Neuron (in vitro differentiated cells): ENCODE data around the gene XPC.

Experiments used
- H2AFZ ChIP-seq: one replicate; pipeline ENCODE4 v1.6.1; 2013; ENCODE audit warnings: low read depth, mild to moderate bottlenecking, inconsistent platforms, low read length, moderate library complexity
- H3K27me3 ChIP-seq: one replicate; pipeline ENCODE4 v1.6.1; 2013; ENCODE audit warnings: low read length; ENCODE audit not compliant: insufficient read depth
- H3K36me3 ChIP-seq: one replicate; pipeline ENCODE4 v1.6.1; 2013; ENCODE audit warnings: low read length; ENCODE audit not compliant: insufficient read depth
- H3K4me1 ChIP-seq: one replicate; pipeline ENCODE4 v1.6.1; 2013; ENCODE audit warnings: low read length; ENCODE audit not compliant: insufficient read depth
- H3K4me3 ChIP-seq: 2 replicates; pipeline ENCODE4 v1.5.1; 2013; ENCODE audit warnings: mild to moderate bottlenecking, low read length, moderate library complexity
- H3K9me3 ChIP-seq: one replicate; pipeline ENCODE4 v1.6.1; 2013; ENCODE audit warnings: low read length

Gene XPC

GRCh38 chr3:14213066-14213774, 34.8 kb upstream of the XPC start:
- H3K27me3 ChIP-seq: no peaks in the 10 kb centered on the region

DNA sequence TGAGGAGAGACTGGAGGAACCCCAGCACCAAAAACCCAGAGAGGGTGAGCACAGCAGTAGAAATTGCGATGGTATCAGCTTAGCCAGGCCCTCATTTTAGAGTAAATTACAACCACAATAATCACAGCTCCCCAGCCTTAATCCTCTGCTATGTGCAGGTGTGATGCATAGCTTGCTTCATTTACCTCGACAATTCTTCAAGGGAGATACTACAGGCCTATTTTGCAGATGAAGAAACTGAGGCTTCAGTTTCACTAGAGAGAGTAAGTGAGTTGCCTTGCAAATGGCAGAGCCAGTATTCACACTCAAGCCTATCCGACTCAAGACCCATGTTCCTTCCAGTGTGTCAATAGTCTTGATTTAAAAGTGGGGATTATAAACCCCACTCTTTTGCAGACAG, 33.6 kb upstream of the XPC start:
- H2AFZ ChIP-seq: no peak overlapping the region
- no peaks in the 10 kb centered on the region for H3K36me3 ChIP-seq
- H3K9me3 ChIP-seq: no peaks in the 10 kb centered on the region
- no peaks in the 10 kb centered on the region for H3K27me3 ChIP-seq
- peaks cover 13% of the 10 kb centered on the region for H3K4me1 ChIP-seq
- H3K4me3 ChIP-seq: no peak overlapping the region

More at GRCh38 chr3:14213066-14213774, 34.8 kb upstream of the XPC start:
- no peak overlapping the region for H3K4me3 ChIP-seq
- peaks cover 13% of the 10 kb centered on the region for H3K4me1 ChIP-seq
- no peaks in the 10 kb centered on the region for H3K36me3 ChIP-seq
- H2AFZ ChIP-seq: no peak overlapping the region
- H3K9me3 ChIP-seq: no peaks in the 10 kb centered on the region

GRCh38 chr3:14211621-14212020, 33.2 kb upstream of the XPC start:
- Histone ChIP-seq H3K36me3 (no peaks in the 10 kb centered on the region), H3K9me3 (no peaks in the 10 kb centered on the region), H3K4me3 (no peak overlapping the region)

DNA sequence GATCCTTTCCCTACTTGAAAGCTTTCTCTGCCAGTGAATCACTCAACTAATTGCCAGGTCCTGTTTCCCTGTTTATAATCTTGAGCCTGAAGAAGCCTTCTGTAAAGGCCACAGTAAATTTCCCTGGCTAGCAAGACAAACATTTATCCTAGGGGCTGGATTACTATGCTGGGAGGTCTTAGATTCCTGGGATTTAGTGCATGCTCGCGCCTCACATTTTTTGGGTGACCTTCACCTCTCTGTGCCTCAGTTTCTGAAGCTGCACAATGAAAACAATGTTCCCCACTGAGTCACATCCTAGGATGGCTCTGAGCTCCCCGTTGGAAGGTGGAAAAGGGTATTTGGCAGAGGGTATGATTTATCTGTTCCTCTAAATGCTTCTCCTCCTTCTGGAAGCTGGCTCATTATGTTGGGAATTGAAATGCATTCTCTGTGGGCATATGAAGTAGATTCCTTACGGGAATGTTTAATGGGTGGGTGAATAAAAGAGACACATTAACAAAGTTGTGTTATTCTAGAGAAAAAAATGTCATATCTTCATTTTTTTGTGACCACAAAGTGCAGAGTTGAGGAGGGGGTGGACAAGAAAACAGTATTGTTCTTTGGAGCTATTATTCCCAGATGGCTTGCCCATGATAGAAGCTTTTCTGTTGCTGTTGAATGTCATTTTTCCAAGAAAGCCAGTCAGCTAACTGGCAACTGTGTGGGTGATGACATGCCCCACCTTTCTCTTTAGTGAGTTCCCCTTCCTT, 32.6 kb upstream of the XPC start:
- Histone ChIP-seq H3K4me1 (peaks cover 13% of the 10 kb centered on the region), H2AFZ (no peak overlapping the region), H3K4me3 (no peak overlapping the region), H3K27me3 (no peaks in the 10 kb centered on the region), H3K9me3 (no peaks in the 10 kb centered on the region), H3K36me3 (no peaks in the 10 kb centered on the region)

More at GRCh38 chr3:14211621-14212020, 33.2 kb upstream of the XPC start:
- Histone ChIP-seq H2AFZ (no peak overlapping the region), H3K4me1 (peaks cover 13% of the 10 kb centered on the region), H3K27me3 (no peaks in the 10 kb centered on the region)

DNA sequence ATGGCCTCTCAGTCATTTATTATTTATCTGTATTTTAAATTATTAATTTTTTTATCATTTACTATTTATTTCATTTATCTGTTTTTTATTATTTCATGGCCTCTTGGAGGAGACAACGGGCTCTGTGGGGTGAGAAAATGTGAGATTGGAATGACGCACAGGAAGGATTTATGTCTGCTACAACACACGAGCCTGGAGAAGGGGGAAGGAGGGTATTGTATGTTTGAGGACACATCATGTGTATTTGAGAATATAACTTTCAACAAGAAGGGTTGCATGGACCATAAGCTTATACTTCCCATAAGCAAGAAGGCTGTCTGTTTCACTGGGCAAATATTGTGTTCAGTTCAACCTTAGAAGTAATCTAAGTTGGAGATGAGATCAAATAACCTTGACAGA, 31.9 kb upstream of the XPC start:
- no peaks in the 10 kb centered on the region for H3K9me3 ChIP-seq
- H3K27me3 ChIP-seq: no peaks in the 10 kb centered on the region
- H2AFZ ChIP-seq: no peak overlapping the region
- no peaks in the 10 kb centered on the region for H3K36me3 ChIP-seq
- peaks cover 13% of the 10 kb centered on the region for H3K4me1 ChIP-seq
- H3K4me3 ChIP-seq: no peak overlapping the region

DNA sequence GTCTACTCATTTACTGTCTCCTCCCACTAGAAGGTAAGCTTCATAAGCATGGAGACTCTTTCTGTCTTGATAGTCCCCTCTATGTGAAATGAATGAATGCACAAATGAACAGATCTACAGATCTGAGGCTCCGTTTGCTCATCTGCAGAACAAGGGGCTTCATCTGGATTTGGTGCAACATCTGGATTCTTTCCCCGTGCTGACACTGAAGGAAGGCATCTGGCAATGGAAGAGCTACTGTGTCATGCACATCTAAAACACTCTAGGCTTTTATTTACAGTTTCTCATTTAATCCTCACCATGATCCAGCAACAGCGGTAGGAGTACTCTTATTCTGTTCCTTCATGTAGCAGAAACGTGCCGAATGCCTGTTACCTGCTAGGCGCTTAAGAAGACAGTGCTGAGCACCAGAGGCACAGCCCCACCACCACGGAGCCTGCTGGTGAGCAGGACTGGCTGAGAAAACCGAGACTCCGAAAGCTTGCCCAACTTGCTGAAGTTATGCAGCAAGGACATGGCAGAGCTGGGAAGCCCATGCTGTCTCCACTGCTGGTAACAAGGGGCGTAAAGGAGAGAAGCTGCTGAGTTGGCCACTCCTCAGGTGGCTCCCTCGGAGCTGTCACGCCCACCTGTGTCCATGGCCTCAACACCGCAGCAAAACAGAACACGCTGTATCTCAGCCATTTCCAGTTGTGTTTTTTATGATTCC, 31.3 kb upstream of the XPC start:
- Histone ChIP-seq H3K4me1 (peaks cover 13% of the 10 kb centered on the region), H2AFZ (no peak overlapping the region), H3K36me3 (no peaks in the 10 kb centered on the region), H3K9me3 (no peaks in the 10 kb centered on the region), H3K4me3 (no peak overlapping the region), H3K27me3 (no peaks in the 10 kb centered on the region)

GRCh38 chr3:14208977-14209394, 30.6 kb upstream of the XPC start:
- Histone ChIP-seq H3K36me3 (no peaks in the 10 kb centered on the region), H2AFZ (no peak overlapping the region), H3K27me3 (no peaks in the 10 kb centered on the region), H3K4me1 (peaks cover 13% of the 10 kb centered on the region), H3K4me3 (no peak overlapping the region), H3K9me3 (no peaks in the 10 kb centered on the region)

- no peaks in the 10 kb centered on the region for H3K9me3 ChIP-seq
- H3K4me1 ChIP-seq: peaks cover 13% of the 10 kb centered on the region
- no peak overlapping the region for H3K4me3 ChIP-seq
- no peaks in the 10 kb centered on the region for H3K36me3 ChIP-seq
- no peak overlapping the region for H2AFZ ChIP-seq
- H3K27me3 ChIP-seq: no peaks in the 10 kb centered on the region
Measured at GRCh38 chr3:14208168-14208567, 29.8 kb upstream of the XPC start.

- no peaks in the 10 kb centered on the region for H3K9me3 ChIP-seq
- H3K27me3 ChIP-seq: no peaks in the 10 kb centered on the region
- H3K4me1 ChIP-seq: peaks cover 10% of the 10 kb centered on the region
- no peak overlapping the region for H2AFZ ChIP-seq
- H3K4me3 ChIP-seq: no peak overlapping the region
- no peaks in the 10 kb centered on the region for H3K36me3 ChIP-seq
Measured at GRCh38 chr3:14206548-14207177, 28.3 kb upstream of the XPC start.

DNA sequence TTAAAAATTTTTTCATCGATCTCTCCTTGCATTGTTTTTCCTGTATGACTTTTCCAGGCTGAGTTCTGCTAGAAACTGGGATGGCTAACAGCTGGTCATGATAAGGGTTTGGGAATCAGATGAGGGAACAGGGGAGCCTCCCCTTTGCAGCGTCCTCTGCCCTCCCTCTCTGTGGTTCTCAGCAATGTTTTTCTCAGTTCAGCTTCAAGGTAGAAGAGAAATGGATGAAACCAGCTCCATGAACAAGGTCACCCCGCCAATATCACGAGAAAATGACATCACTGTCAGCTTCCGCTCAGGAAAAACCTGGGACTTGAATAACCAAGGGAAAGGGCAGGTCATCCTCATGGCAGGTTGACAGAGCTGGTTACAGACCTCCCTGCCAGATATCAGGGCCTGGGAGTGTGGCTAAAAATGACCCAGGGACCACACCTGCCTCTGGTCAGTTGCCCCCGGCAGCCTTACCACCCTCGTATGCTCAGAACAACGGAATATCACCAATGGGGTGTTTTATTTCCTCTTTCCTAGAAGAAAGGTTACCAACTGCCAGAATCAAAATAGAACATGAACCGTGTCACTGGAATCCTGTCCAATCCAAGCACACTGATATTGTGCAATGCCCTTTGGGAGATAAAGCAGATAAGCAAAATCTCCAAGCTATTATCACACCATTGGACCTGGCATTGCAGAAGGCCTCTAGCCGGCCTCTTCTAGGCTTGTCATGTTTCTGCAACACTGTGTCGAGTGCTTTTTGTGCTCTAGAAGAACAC, 26.3 kb upstream of the XPC start:
- no peaks in the 10 kb centered on the region for H3K4me1 ChIP-seq
- no peaks in the 10 kb centered on the region for H3K9me3 ChIP-seq

GRCh38 chr3:14203521-14204079, 25.2 kb upstream of the XPC start:
- no peak overlapping the region for H3K4me3 ChIP-seq
- no peaks in the 10 kb centered on the region for H3K9me3 ChIP-seq
- no peaks in the 10 kb centered on the region for H3K27me3 ChIP-seq
- H3K36me3 ChIP-seq: peaks cover 11% of the 10 kb centered on the region
- no peaks in the 10 kb centered on the region for H3K4me1 ChIP-seq
- H2AFZ ChIP-seq: no peak overlapping the region

More for the DNA sequence above, 26.3 kb upstream of the XPC start:
- no peak overlapping the region for H3K4me3 ChIP-seq
- no peaks in the 10 kb centered on the region for H3K36me3 ChIP-seq
- H2AFZ ChIP-seq: no peak overlapping the region
- H3K27me3 ChIP-seq: no peaks in the 10 kb centered on the region

DNA sequence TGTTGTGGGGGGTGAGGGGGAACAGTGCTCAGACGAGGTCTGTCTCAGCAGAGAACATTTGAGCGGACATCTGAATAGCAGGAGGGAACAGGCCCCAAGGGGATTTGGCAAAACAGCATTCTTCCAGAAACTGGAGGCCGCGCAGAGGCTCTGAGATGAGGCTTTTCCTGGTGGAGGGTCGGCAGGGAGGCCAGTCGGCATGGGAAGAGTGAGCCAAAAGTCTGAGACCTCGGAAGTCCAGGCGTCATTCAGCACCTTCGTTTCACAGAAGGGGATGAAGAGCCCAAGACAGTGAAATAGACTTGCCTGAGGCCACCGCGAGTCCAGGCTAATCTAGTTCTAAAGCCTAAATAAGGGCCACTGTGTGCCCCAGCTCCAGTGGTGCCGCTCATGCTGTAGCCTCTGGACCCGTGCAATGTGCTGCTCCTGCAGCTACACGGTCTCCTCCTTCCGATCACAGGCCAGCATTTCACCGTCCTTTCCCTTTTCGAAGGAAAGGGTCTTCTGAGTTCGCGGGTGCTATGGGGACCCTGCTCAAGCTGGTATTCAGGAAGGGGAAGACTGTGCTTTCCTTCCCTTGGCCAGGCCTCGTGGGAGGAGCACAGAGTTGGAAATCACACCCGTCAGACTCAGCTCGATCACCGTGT, 24.6 kb upstream of the XPC start:
- Histone ChIP-seq H3K4me3 (no peak overlapping the region), H3K9me3 (no peaks in the 10 kb centered on the region), H3K36me3 (peaks cover 11% of the 10 kb centered on the region), H3K27me3 (no peaks in the 10 kb centered on the region), H3K4me1 (no peaks in the 10 kb centered on the region), H2AFZ (no peak overlapping the region)
